H1 (cell line): ENCODE data around the gene LY6G5B. TPM values are rescaled to one million over a fixed set of nuclear protein-coding genes. Genes with fewer than 3 reads are reported as not detected.

Experiments
- BACH1 ChIP-seq: IDR thresholded peaks from 2 replicates; pipeline ENCODE4 v1.6.1; 2012; ENCODE audit warnings: low read length, improper control_type of control experiment
- CREB1 ChIP-seq: IDR thresholded peaks from 2 replicates; pipeline ENCODE4 v1.6.1; 2012; ENCODE audit warnings: inconsistent platforms
- CTCF ChIP-seq, 3 experiments: IDR thresholded peaks; 1 replicate in 2 of 3; 2 replicates in 1 of 3; pipeline versions ENCODE4 v1.5.1 to v1.6.1; 2011; ENCODE audit warnings: low read length in 3 of 3, mild to moderate bottlenecking in 3 of 3, inconsistent platforms in 2 of 3, low read depth in 1 of 3, moderate library complexity in 1 of 3; ENCODE audit not compliant: insufficient read depth in 1 of 3; ENCODE audit errors: control extremely low read depth in 1 of 3
- KDM1A ChIP-seq: fragments of 200-600, 300-600 bp; sonication (generic); IDR thresholded peaks from 2 replicates; pipeline ENCODE4 v1.7.1; 2016; ENCODE audit warnings: mild to moderate bottlenecking, low read length, borderline replicate concordance
- polyA plus RNA-seq, 7 experiments: library from polyadenylated mRNA; depleted of rRNA in 3 of 7; stranded (reverse) in 5 of 7; unstranded in 2 of 7; fragments of >200 nt in 5 of 7; fragments of 200-250 nt in 2 of 7; gene quantifications; 1 replicate in 5 of 7; 2 replicates in 1 of 7; 4 replicates in 1 of 7; pipeline versions ENCODE4 v1.2.1 to v1.2.3, GENCODE V29; 2011 to 2013; ENCODE audit warnings: missing spikeins in 2 of 7, mixed read lengths in 2 of 7
- total RNA-seq: library from RNA; stranded (reverse); fragmentation: NEBNext Ultra II Directional; extraction: Animal tissue kit (Norgen Biotek cat#: 25700); gene quantifications from 2 replicates; pipeline ENCODE4 v1.2.1, GENCODE V29; 2021

Gene LY6G5B
- total and polyA plus RNA-seq, 2 of the 8 experiments (the other 6 are each of a cell fraction or from before 2014, with no cell fraction given): 10.6 to 12.6 TPM

- no peak for TF ChIP-seq CTCF (IDR thresholded peaks at IDR 0.05; ENCODE audit: control extremely low read depth in 1 of 3, insufficient read depth in 1 of 3, low read depth in 1 of 3, low read length in 3 of 3)
- no peak for TF ChIP-seq KDM1A
- TF ChIP-seq CREB1: no peak
- no peak for TF ChIP-seq BACH1
Measured at GRCh38 chr6:31658158-31658688, 11.6 kb upstream of the LY6G5B start (continued).
